Neutrophil (primary cell): ENCODE data around the gene NUMA1.

Experiments
- H3K27ac ChIP-seq: fragments of 200-600 bp; sonication (generic); 2 replicates; pipeline ENCODE4 v1.5.1; 2016; ENCODE audit warnings: mild to moderate bottlenecking, moderate library complexity
- H3K27me3 ChIP-seq: fragments of 200-600 bp; sonication (generic); 2 replicates; pipeline ENCODE4 v1.6.0; 2016; ENCODE audit warnings: mild to moderate bottlenecking
- H3K36me3 ChIP-seq: fragments of 200-600 bp; sonication (generic); 2 replicates; pipeline ENCODE4 v1.5.1; 2017
- H3K4me1 ChIP-seq, 2 experiments: fragments of 200-600 bp in 1 of 2; sonication (generic) in 1 of 2; 1 replicate in 1 of 2; 2 replicates in 1 of 2; pipeline versions ENCODE4 v1.5.1 to v1.6.1; 2013 to 2016; ENCODE audit warnings: low read depth in 1 of 2, low read length in 1 of 2, mild to moderate bottlenecking in 1 of 2, moderate library complexity in 1 of 2; ENCODE audit not compliant: control insufficient read depth in 1 of 2, insufficient read depth in 1 of 2
- H3K4me3 ChIP-seq, 2 experiments: fragments of 200-600 bp in 1 of 2; sonication (generic) in 1 of 2; 1 replicate in 1 of 2; 2 replicates in 1 of 2; pipeline ENCODE4 v1.5.1; 2013 to 2016; ENCODE audit warnings: low read depth in 1 of 2, low read length in 1 of 2, mild to moderate bottlenecking in 1 of 2, moderate library complexity in 1 of 2
- H3K9me3 ChIP-seq: fragments of 200-600 bp; sonication (generic); 2 replicates; pipeline ENCODE4 v1.5.1; 2016
- TF ChIP-seq, protein P1 (sequence below): fragments of 200-600 bp; sonication (generic); IDR thresholded peaks from 2 replicates; pipeline ENCODE4 v1.5.1; 2016; ENCODE audit warnings: antibody characterized with exemption

The NUMA1 gene

DNA sequence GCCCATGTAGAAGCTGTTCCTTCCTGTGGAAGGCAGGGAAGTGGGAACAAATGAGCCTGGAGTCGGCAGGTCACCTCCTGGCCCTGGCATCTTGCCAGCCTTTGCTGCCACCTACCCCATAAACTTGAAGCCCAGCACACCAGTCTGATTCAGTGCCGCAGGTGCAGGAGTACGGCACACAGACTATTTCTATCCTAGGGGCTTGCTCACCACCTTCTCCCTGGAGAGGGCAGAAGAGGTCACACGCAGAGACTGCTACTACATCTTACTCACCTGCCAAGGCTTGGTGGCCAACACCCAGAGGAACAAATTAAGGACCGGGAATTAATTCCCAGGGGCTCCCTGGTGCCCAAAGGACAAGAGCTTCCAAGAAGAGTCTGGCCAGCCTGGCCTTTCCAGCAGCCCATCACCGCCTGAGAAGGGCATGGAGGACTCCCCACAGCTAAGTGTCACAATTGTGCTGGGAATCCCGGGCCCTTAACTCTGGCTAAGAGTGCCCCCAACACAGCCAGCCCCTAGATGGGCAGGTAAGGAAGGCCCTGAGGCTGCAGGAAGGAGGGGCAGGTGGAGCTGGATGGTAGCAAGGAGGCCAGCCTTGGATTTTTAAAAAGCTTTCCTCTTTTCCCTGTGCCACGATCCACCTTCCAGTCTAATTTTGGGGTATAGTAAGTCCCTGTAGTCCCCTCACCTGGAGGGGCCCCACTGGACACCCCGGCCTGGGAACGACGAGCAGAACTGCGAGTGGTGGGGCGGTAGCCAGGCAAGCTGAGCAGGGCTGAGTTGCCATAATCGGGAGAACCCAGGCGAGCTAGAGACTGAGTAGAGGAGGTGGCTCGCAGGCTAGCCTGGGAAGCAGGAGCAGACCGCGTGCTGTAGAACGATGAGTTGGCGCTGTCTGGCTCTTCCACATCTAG is 74.7 kb downstream of the NUMA1 start:
- Histone ChIP-seq H3K27me3 (no peaks in the 10 kb centered on the region), H3K36me3 (peaks cover 99% of the 10 kb centered on the region), H3K4me1 (no peaks in the 10 kb centered on the region), H3K27ac (no peak overlapping the region), H3K4me3 (no peak overlapping the region), H3K9me3 (no peaks in the 10 kb centered on the region)
- TF ChIP-seq, protein P1, sequence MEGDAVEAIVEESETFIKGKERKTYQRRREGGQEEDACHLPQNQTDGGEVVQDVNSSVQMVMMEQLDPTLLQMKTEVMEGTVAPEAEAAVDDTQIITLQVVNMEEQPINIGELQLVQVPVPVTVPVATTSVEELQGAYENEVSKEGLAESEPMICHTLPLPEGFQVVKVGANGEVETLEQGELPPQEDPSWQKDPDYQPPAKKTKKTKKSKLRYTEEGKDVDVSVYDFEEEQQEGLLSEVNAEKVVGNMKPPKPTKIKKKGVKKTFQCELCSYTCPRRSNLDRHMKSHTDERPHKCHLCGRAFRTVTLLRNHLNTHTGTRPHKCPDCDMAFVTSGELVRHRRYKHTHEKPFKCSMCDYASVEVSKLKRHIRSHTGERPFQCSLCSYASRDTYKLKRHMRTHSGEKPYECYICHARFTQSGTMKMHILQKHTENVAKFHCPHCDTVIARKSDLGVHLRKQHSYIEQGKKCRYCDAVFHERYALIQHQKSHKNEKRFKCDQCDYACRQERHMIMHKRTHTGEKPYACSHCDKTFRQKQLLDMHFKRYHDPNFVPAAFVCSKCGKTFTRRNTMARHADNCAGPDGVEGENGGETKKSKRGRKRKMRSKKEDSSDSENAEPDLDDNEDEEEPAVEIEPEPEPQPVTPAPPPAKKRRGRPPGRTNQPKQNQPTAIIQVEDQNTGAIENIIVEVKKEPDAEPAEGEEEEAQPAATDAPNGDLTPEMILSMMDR = no peak

DNA sequence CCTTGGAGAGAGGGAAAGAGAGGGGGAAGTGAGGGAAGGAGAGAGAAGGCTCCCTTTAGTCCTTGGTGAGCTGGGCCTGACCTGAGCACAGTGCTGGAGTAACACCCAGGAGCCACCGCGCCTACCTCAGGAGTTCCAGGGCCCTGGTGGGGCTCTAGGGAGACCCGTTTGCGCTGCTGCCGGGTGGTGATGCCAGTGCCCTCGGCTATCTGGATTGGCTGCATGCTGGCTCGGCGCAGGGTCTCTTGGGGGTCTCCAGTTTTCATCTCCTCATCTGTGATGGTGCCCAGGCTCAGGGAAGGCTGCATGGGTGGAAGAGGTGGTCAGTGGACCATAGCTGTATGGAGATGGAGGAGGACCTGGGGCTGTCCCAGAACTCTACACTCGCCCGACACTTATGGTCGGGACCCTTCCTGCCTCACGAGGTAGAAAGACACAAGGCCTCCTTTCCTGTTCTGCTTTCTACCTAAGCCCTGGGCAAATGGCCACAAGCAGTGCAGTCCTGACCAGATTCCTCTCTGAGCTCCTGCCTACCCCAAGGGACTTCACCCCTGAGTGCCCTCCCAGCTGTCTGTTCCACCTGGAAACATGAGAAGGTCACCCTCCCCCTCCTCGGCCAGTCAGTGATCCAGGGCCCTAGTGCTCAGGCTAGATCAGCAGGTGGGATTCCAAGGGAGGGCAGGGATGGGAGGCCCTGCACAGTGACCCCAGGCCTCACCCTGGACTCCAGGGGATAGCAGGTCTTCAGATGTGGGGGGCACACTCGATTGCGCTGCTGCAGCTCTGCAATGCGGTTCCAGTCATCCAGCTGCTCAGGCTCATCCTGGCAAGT is 75.6 kb downstream of the NUMA1 start:
- Histone ChIP-seq H3K4me1 (no peaks in the 10 kb centered on the region), H3K27ac (no peak overlapping the region), H3K4me3 (no peak overlapping the region), H3K27me3 (no peaks in the 10 kb centered on the region), H3K36me3 (peaks cover 90% of the 10 kb centered on the region), H3K9me3 (no peaks in the 10 kb centered on the region)
- TF ChIP-seq, protein P1 = no peak

GRCh38 chr11:72003776-72004171 is 76.6 kb downstream of the NUMA1 start:
- TF ChIP-seq, protein P1 = no peak
- H3K27ac ChIP-seq = no peak overlapping the region
- H3K4me3 ChIP-seq = no peak overlapping the region
- H3K4me1 ChIP-seq = peaks cover 8% of the 10 kb centered on the region in 2 experiments
- no peaks in the 10 kb centered on the region for H3K27me3 ChIP-seq
- no peaks in the 10 kb centered on the region for H3K9me3 ChIP-seq
- peaks cover 80% of the 10 kb centered on the region for H3K36me3 ChIP-seq

- no peak overlapping the region for H3K4me3 ChIP-seq
- no peaks in the 10 kb centered on the region for H3K27me3 ChIP-seq
- no peaks in the 10 kb centered on the region for H3K9me3 ChIP-seq
- H3K36me3 ChIP-seq = peaks cover 74% of the 10 kb centered on the region
- TF ChIP-seq, protein P1 = no peak
- peaks cover 15% of the 10 kb centered on the region in 2 experiments for H3K4me1 ChIP-seq
- peak overlapping the region; percentile 18 for H3K27ac ChIP-seq
These were observed 77.2 kb downstream of the NUMA1 start for GRCh38 chr11:72002841-72003775.
